GM12878 (cell line): ENCODE data around the gene COL18A1.

Experiments used
- BCL3 ChIP-seq: IDR thresholded peaks from 2 replicates; pipeline ENCODE4 v1.6.1; 2011; ENCODE audit warnings: borderline replicate concordance, low read depth, mild to moderate bottlenecking, moderate library complexity, low read length; ENCODE audit not compliant: insufficient read depth, poor library complexity, severe bottlenecking
- CTCF ChIP-seq, 3 experiments: IDR thresholded peaks in 2 of 3; conservative IDR thresholded peaks in 1 of 3; 2 replicates each; pipeline ENCODE4 v1.5.1; 2011; ENCODE audit warnings: low read depth in 3 of 3, low read length in 3 of 3, mild to moderate bottlenecking in 3 of 3, control low read depth in 2 of 3, moderate library complexity in 2 of 3, inconsistent platforms in 1 of 3, mixed read lengths in 1 of 3; ENCODE audit not compliant: control insufficient read depth in 2 of 3, insufficient read depth in 1 of 3; ENCODE audit errors: extremely low read depth in 1 of 3
- EZH2 ChIP-seq: IDR thresholded peaks from 2 replicates; pipeline ENCODE4 v1.6.1; 2012; ENCODE audit warnings: low read depth, mild to moderate bottlenecking, control low read depth, inconsistent platforms, low read length, borderline replicate concordance; ENCODE audit not compliant: control insufficient read depth
- HDAC2 ChIP-seq: fragments of 200-600 bp; sonication (generic); IDR thresholded peaks from 2 replicates; pipeline ENCODE4 v1.6.1; 2017
- KAT2A ChIP-seq: conservative IDR thresholded peaks from 2 replicates; pipeline ENCODE4 v1.6.1; 2011; ENCODE audit warnings: low read depth, low read length; ENCODE audit not compliant: control insufficient read depth
- PAX5 ChIP-seq: IDR thresholded peaks from 2 replicates; pipeline ENCODE4 v1.6.1; 2011; ENCODE audit warnings: low read depth, low read length, borderline replicate concordance
- PAX8 ChIP-seq: fragments of 450-650 bp; IDR thresholded peaks from 2 replicates; pipeline ENCODE4 v1.6.1; 2017; ENCODE audit warnings: mild to moderate bottlenecking, moderate library complexity

- TF ChIP-seq PAX8 = no peak
- no peak for TF ChIP-seq PAX5
- no peak for TF ChIP-seq CTCF (IDR thresholded peaks at IDR 0.05 in 2 of 3, conservative IDR thresholded peaks at IDR 0.05 in 1 of 3; ENCODE audit: control insufficient read depth in 2 of 3, extremely low read depth in 1 of 3, insufficient read depth in 1 of 3, low read depth in 3 of 3, low read length in 3 of 3)
- no peak for TF ChIP-seq BCL3
- no peak for TF ChIP-seq HDAC2
- no peak for TF ChIP-seq KAT2A
- TF ChIP-seq EZH2 = no peak
Observed at GRCh38 chr21:45421846-45422775, 17.1 kb downstream of the COL18A1 start.
